ENCODE data around the gene ENAH.

The ENAH gene

GRCh38 chr1:225454733-225455132 lies 198.2 kb downstream of the ENAH start:
- Histone ChIP-seq H2AFZ (ENCODE audit: low read depth, low read length, severe bottlenecking) (no peak overlapping the region), H3K9me2 (replicated peaks; ENCODE audit: insufficient read depth, low read length) (no peaks in the 10 kb centered on the region), H3K4me2 (ENCODE audit: low read depth, low read length, poor library complexity, severe bottlenecking) (no peak overlapping the region), H3F3A (ENCODE audit: insufficient read depth) (no peaks in the 10 kb centered on the region), H3K27ac (ENCODE audit: low read depth, low read length) (no peak overlapping the region), H3K79me2 (ENCODE audit: insufficient read depth, low read length) (no peaks in the 10 kb centered on the region), H3K4me3 (ENCODE audit: insufficient read depth, low read length, poor library complexity, severe bottlenecking) (no peak overlapping the region), H3K9ac (ENCODE audit: low read length) (no peak overlapping the region), H3K36me3 (ENCODE audit: low read length) (no peaks in the 10 kb centered on the region), H4K20me1 (ENCODE audit: low read depth, low read length) (no peaks in the 10 kb centered on the region), H3K27me3 (ENCODE audit: low read length) (no peaks in the 10 kb centered on the region), H3K9me3 (ENCODE audit: insufficient read depth, low read length) (no peaks in the 10 kb centered on the region)
- no peak for TF ChIP-seq EZH2phosphoT487 (conservative IDR thresholded peaks at IDR 0.05; ENCODE audit: low read length)
- TF ChIP-seq CTCF (IDR thresholded peaks at IDR 0.05; ENCODE audit: insufficient read depth, low read length, poor library complexity, severe bottlenecking): no peak

- Histone ChIP-seq H4K20me1 (ENCODE audit: low read depth, low read length) (no peaks in the 10 kb centered on the region), H3K4me2 (ENCODE audit: low read depth, low read length, poor library complexity, severe bottlenecking) (no peak overlapping the region), H3F3A (ENCODE audit: insufficient read depth) (no peaks in the 10 kb centered on the region), H3K4me3 (ENCODE audit: insufficient read depth, low read length, poor library complexity, severe bottlenecking) (no peak overlapping the region), H3K9me3 (ENCODE audit: insufficient read depth, low read length) (no peaks in the 10 kb centered on the region), H3K9me2 (replicated peaks; ENCODE audit: insufficient read depth, low read length) (no peaks in the 10 kb centered on the region), H3K9ac (ENCODE audit: low read length) (no peak overlapping the region), H3K27ac (ENCODE audit: low read depth, low read length) (no peak overlapping the region), H3K79me2 (ENCODE audit: insufficient read depth, low read length) (no peaks in the 10 kb centered on the region), H3K27me3 (ENCODE audit: low read length) (no peaks in the 10 kb centered on the region), H2AFZ (ENCODE audit: low read depth, low read length, severe bottlenecking) (no peak overlapping the region), H3K36me3 (ENCODE audit: low read length) (no peaks in the 10 kb centered on the region)
- TF ChIP-seq EZH2phosphoT487 (conservative IDR thresholded peaks at IDR 0.05; ENCODE audit: low read length) (no peak), CTCF (IDR thresholded peaks at IDR 0.05; ENCODE audit: insufficient read depth, low read length, poor library complexity, severe bottlenecking) (no peak)
Measured at GRCh38 chr1:225453797-225454648, 198.9 kb downstream of the ENAH start.

- Histone ChIP-seq H3K9ac (ENCODE audit: low read length) (no peak overlapping the region), H3F3A (ENCODE audit: insufficient read depth) (no peaks in the 10 kb centered on the region), H2AFZ (ENCODE audit: low read depth, low read length, severe bottlenecking) (no peak overlapping the region), H3K36me3 (ENCODE audit: low read length) (no peaks in the 10 kb centered on the region), H3K4me3 (ENCODE audit: insufficient read depth, low read length, poor library complexity, severe bottlenecking) (no peak overlapping the region), H3K9me2 (replicated peaks; ENCODE audit: insufficient read depth, low read length) (no peaks in the 10 kb centered on the region), H3K4me2 (ENCODE audit: low read depth, low read length, poor library complexity, severe bottlenecking) (no peak overlapping the region), H3K27ac (ENCODE audit: low read depth, low read length) (no peak overlapping the region), H4K20me1 (ENCODE audit: low read depth, low read length) (no peaks in the 10 kb centered on the region), H3K79me2 (ENCODE audit: insufficient read depth, low read length) (no peaks in the 10 kb centered on the region), H3K9me3 (ENCODE audit: insufficient read depth, low read length) (no peaks in the 10 kb centered on the region), H3K27me3 (ENCODE audit: low read length) (no peaks in the 10 kb centered on the region)
- no peak for TF ChIP-seq CTCF (IDR thresholded peaks at IDR 0.05; ENCODE audit: insufficient read depth, low read length, poor library complexity, severe bottlenecking)
- TF ChIP-seq EZH2phosphoT487 (conservative IDR thresholded peaks at IDR 0.05; ENCODE audit: low read length): no peak
Measured at GRCh38 chr1:225451840-225452515, 200.9 kb downstream of the ENAH start.
